ENCODE measurements around the gene LRRC32. TPM values are rescaled to one million over a fixed set of nuclear protein-coding genes. Genes with fewer than 3 reads are reported as not detected.

The LRRC32 gene
- total RNA-seq, 1 experiment from 2014 or later = not detected

DNA sequence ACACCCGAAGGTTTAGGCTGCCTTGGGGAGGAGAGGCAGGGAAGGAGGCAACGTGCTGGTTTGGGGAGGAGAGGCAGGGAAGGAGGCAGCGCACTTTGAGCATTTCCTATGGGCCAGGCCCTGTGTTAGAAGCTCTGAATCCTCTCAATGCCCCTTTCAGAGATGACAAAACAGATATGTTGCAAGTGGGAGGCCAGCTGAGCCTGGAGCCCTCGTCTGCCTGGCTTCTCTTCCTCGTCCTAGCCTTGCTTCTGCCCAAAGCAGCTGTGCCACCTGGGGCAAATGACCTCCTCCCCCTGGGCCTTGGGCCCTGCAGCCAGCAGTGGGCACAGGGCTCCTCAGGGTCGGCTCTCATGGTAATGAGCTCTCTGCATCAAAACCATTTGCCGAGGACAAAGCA, 15.3 kb upstream of the LRRC32 start:
- Histone ChIP-seq H3K4me3 (ENCODE audit: low read length) (no peak overlapping the region), H3K4me1 (ENCODE audit: insufficient read depth, low read length) (no peaks in the 10 kb centered on the region), H3K27me3 (ENCODE audit: low read length) (no peaks in the 10 kb centered on the region), H3K4me2 (ENCODE audit: low read length) (no peak overlapping the region), H3F3A (ENCODE audit: low read length, unreplicated experiment) (no peaks in the 10 kb centered on the region), H3K9me3 (ENCODE audit: low read length) (no peaks in the 10 kb centered on the region), H3K36me3 (ENCODE audit: low read depth, low read length) (no peaks in the 10 kb centered on the region), H3K9me2 (replicated peaks; ENCODE audit: low read length) (no peaks in the 10 kb centered on the region), H4K20me1 (ENCODE audit: low read length) (no peaks in the 10 kb centered on the region), H3K79me2 (ENCODE audit: low read length) (no peaks in the 10 kb centered on the region), H2AFZ (ENCODE audit: low read length) (no peak overlapping the region), H3K27ac (ENCODE audit: low read length) (no peak overlapping the region), H3K9ac (ENCODE audit: low read length) (no peak overlapping the region)
- CTCF ChIA-PET = no interaction called here
- POLR2A ChIA-PET (ENCODE audit: unreplicated experiment) = interaction anchor here (0.7 kb wide), 1 partner anchor 75 kb away, joined by 9 read pairs; no protein-coding TSS in a partner anchor
- TF ChIP-seq, protein P1, sequence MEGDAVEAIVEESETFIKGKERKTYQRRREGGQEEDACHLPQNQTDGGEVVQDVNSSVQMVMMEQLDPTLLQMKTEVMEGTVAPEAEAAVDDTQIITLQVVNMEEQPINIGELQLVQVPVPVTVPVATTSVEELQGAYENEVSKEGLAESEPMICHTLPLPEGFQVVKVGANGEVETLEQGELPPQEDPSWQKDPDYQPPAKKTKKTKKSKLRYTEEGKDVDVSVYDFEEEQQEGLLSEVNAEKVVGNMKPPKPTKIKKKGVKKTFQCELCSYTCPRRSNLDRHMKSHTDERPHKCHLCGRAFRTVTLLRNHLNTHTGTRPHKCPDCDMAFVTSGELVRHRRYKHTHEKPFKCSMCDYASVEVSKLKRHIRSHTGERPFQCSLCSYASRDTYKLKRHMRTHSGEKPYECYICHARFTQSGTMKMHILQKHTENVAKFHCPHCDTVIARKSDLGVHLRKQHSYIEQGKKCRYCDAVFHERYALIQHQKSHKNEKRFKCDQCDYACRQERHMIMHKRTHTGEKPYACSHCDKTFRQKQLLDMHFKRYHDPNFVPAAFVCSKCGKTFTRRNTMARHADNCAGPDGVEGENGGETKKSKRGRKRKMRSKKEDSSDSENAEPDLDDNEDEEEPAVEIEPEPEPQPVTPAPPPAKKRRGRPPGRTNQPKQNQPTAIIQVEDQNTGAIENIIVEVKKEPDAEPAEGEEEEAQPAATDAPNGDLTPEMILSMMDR (conservative IDR thresholded peaks at IDR 0.05; ENCODE audit: low read depth, low read length) = no peak
- TF ChIP-seq EZH2phosphoT487 (IDR thresholded peaks at IDR 0.05; ENCODE audit: borderline replicate concordance, low read length) = no peak
- no peak for TF ChIP-seq EZH2 (IDR thresholded peaks at IDR 0.05; ENCODE audit: low read length, unreplicated experiment)
- ATAC-seq (no peak), DNase-seq (no peak)
- BruUV-seq (replicated peaks) = no TSS peak
- intact Hi-C loops (cut with micrococcal nuclease) = no loop called here

DNA sequence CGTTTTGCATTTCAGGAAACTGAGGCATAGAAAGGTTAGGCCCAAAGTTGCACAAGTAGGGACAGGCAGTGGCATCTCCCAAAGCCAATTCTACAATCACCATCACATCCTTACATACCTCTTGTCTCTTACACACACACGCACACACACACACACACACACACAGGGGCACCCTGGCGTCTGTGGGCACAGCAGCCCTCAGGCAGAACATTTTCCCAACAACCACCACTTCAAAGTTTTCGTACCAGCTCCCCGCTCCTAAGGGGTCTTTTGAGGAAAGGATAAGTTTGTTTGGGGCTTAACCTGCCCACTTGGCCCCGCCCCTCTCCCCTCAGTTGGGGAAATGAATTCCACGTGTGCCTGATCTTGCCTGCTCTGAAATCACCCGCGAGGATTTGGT, 14.7 kb upstream of the LRRC32 start:
- H4K20me1 ChIP-seq (ENCODE audit: low read length) = no peaks in the 10 kb centered on the region
- ChIA-PET POLR2A (ENCODE audit: unreplicated experiment) (interaction anchor here (0.7 kb wide), 1 partner anchor 74 kb away, joined by 9 read pairs; no protein-coding TSS in a partner anchor), CTCF (no interaction called here)
- BruUV-seq (replicated peaks) = no TSS peak
- no peaks in the 10 kb centered on the region for H3K79me2 ChIP-seq (ENCODE audit: low read length)
- TF ChIP-seq, protein P1 (conservative IDR thresholded peaks at IDR 0.05; ENCODE audit: low read depth, low read length) = no peak
- TF ChIP-seq EZH2 (IDR thresholded peaks at IDR 0.05; ENCODE audit: low read length, unreplicated experiment) = no peak
- no peak for TF ChIP-seq EZH2phosphoT487 (IDR thresholded peaks at IDR 0.05; ENCODE audit: borderline replicate concordance, low read length)
- DNase-seq = no peak
- intact Hi-C loops (cut with micrococcal nuclease) = no loop called here
- ATAC-seq = no peak
- no peaks in the 10 kb centered on the region for H3K9me3 ChIP-seq (ENCODE audit: low read length)
- no peak overlapping the region for H3K4me2 ChIP-seq (ENCODE audit: low read length)
- H3K27ac ChIP-seq (ENCODE audit: low read length) = no peak overlapping the region
- no peak overlapping the region for H3K4me3 ChIP-seq (ENCODE audit: low read length)
- no peaks in the 10 kb centered on the region for H3K9me2 ChIP-seq (replicated peaks; ENCODE audit: low read length)
- H3K36me3 ChIP-seq (ENCODE audit: low read depth, low read length) = no peaks in the 10 kb centered on the region
- no peak overlapping the region for H3K9ac ChIP-seq (ENCODE audit: low read length)
- no peaks in the 10 kb centered on the region for H3F3A ChIP-seq (ENCODE audit: low read length, unreplicated experiment)
- H3K4me1 ChIP-seq (ENCODE audit: insufficient read depth, low read length) = no peaks in the 10 kb centered on the region
- no peaks in the 10 kb centered on the region for H3K27me3 ChIP-seq (ENCODE audit: low read length)
- H2AFZ ChIP-seq (ENCODE audit: low read length) = no peak overlapping the region

DNA sequence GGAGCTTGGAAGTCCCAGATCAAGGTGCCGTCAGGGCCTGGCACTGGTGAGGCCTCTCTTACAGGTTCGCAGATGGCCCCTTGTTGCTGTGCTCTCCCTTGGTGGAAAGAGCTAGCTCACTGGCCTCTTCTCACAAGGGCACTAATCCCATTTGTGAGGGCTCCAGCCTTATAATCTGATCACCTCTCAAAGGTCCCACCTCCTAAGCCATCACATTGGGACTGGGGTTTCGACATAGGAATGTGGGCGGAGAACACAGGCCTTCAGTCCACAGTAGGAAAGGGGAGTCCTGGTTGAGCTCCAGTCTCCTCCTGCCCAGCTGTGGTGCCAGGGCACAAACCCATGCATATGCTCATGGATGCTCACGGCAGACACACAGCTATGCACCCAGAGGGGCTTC, 14.0 kb upstream of the LRRC32 start:
- no peak for DNase-seq
- H3K79me2 ChIP-seq (ENCODE audit: low read length) = no peaks in the 10 kb centered on the region
- H3K4me3 ChIP-seq (ENCODE audit: low read length) = no peak overlapping the region
- H2AFZ ChIP-seq (ENCODE audit: low read length) = no peak overlapping the region
- intact Hi-C loops (cut with micrococcal nuclease) = no loop called here
- H3K9me2 ChIP-seq (replicated peaks; ENCODE audit: low read length) = no peaks in the 10 kb centered on the region
- no peaks in the 10 kb centered on the region for H3K36me3 ChIP-seq (ENCODE audit: low read depth, low read length)
- H3K27ac ChIP-seq (ENCODE audit: low read length) = no peak overlapping the region
- no TSS peak for BruUV-seq (replicated peaks)
- no peaks in the 10 kb centered on the region for H3K9me3 ChIP-seq (ENCODE audit: low read length)
- no peaks in the 10 kb centered on the region for H4K20me1 ChIP-seq (ENCODE audit: low read length)
- no peak overlapping the region for H3K9ac ChIP-seq (ENCODE audit: low read length)
- no peaks in the 10 kb centered on the region for H3F3A ChIP-seq (ENCODE audit: low read length, unreplicated experiment)
- H3K4me2 ChIP-seq (ENCODE audit: low read length) = no peak overlapping the region
- no peaks in the 10 kb centered on the region for H3K27me3 ChIP-seq (ENCODE audit: low read length)
- ChIA-PET POLR2A (ENCODE audit: unreplicated experiment) (no interaction called here), CTCF (no interaction called here)
- ATAC-seq = no peak
- no peaks in the 10 kb centered on the region for H3K4me1 ChIP-seq (ENCODE audit: insufficient read depth, low read length)
- no peak for TF ChIP-seq EZH2phosphoT487 (IDR thresholded peaks at IDR 0.05; ENCODE audit: borderline replicate concordance, low read length)
- TF ChIP-seq EZH2 (IDR thresholded peaks at IDR 0.05; ENCODE audit: low read length, unreplicated experiment) = no peak
- TF ChIP-seq, protein P1 (conservative IDR thresholded peaks at IDR 0.05; ENCODE audit: low read depth, low read length) = no peak

Data from PC-3 (cell line).